ENCODE results near the gene FAM3B.

FAM3B gene

GRCh38 chr21:41345356-41345755, 28.8 kb downstream of the FAM3B start:
- H3K9me3 ChIP-seq: no peaks in the 10 kb centered on the region; the same call in 1 of the 2 replicates
- TF ChIP-seq CTCF (IDR thresholded peaks at IDR 0.05; ENCODE audit: low read depth, low read length): no peak
- no peak overlapping the region for H3K4me3 ChIP-seq (ENCODE audit: low read depth, low read length)
- H3K36me3 ChIP-seq: no peaks in the 10 kb centered on the region
- H3K4me1 ChIP-seq: no peaks in the 10 kb centered on the region
- DNase-seq: no peak
- H3K27me3 ChIP-seq: no peaks in the 10 kb centered on the region

- Histone ChIP-seq H3K4me3 (ENCODE audit: low read depth, low read length) (no peak overlapping the region), H3K36me3 (no peaks in the 10 kb centered on the region), H3K4me1 (no peaks in the 10 kb centered on the region), H3K27me3 (no peaks in the 10 kb centered on the region), H3K9me3 (no peaks in the 10 kb centered on the region; the same call in 1 of the 2 replicates)
- no peak for DNase-seq
- no peak for TF ChIP-seq CTCF (IDR thresholded peaks at IDR 0.05; ENCODE audit: low read depth, low read length)
Observed at GRCh38 chr21:41345934-41346685, 29.5 kb downstream of the FAM3B start.

GRCh38 chr21:41346758-41347157, 30.2 kb downstream of the FAM3B start:
- Histone ChIP-seq H3K4me3 (ENCODE audit: low read depth, low read length) (no peak overlapping the region), H3K9me3 (no peaks in the 10 kb centered on the region; the same call in 1 of the 2 replicates), H3K4me1 (no peaks in the 10 kb centered on the region), H3K36me3 (no peaks in the 10 kb centered on the region), H3K27me3 (no peaks in the 10 kb centered on the region)
- no peak for DNase-seq
- no peak for TF ChIP-seq CTCF (IDR thresholded peaks at IDR 0.05; ENCODE audit: low read depth, low read length)

GRCh38 chr21:41348434-41348833, 31.8 kb downstream of the FAM3B start:
- H3K27me3 ChIP-seq: no peaks in the 10 kb centered on the region
- DNase-seq: no peak
- H3K36me3 ChIP-seq: no peaks in the 10 kb centered on the region
- H3K4me3 ChIP-seq (ENCODE audit: low read depth, low read length): no peak overlapping the region
- no peak for TF ChIP-seq CTCF (IDR thresholded peaks at IDR 0.05; ENCODE audit: low read depth, low read length)
- H3K4me1 ChIP-seq: no peaks in the 10 kb centered on the region
- H3K9me3 ChIP-seq: no peaks in the 10 kb centered on the region; the same call in 1 of the 2 replicates

GRCh38 chr21:41349126-41349525, 32.5 kb downstream of the FAM3B start:
- H3K36me3 ChIP-seq: no peaks in the 10 kb centered on the region
- no peak for DNase-seq
- no peaks in the 10 kb centered on the region for H3K4me1 ChIP-seq
- TF ChIP-seq CTCF (IDR thresholded peaks at IDR 0.05; ENCODE audit: low read depth, low read length): no peak
- H3K27me3 ChIP-seq: no peaks in the 10 kb centered on the region
- no peaks in the 10 kb centered on the region; the same call in 1 of the 2 replicates for H3K9me3 ChIP-seq
- no peak overlapping the region for H3K4me3 ChIP-seq (ENCODE audit: low read depth, low read length)

- Histone ChIP-seq H3K4me1 (no peaks in the 10 kb centered on the region), H3K4me3 (ENCODE audit: low read depth, low read length) (no peak overlapping the region), H3K9me3 (no peaks in the 10 kb centered on the region; the same call in 1 of the 2 replicates), H3K36me3 (no peaks in the 10 kb centered on the region), H3K27me3 (no peaks in the 10 kb centered on the region)
- DNase-seq: no peak
- no peak for TF ChIP-seq CTCF (IDR thresholded peaks at IDR 0.05; ENCODE audit: low read depth, low read length)
Observed at GRCh38 chr21:41349619-41350390, 33.2 kb downstream of the FAM3B start.
